ENCODE measurements around the gene TBPL2.

The TBPL2 gene

GRCh38 chr14:55470025-55470424 is 29.6 kb upstream of the TBPL2 start:
- H3K4me3 ChIP-seq (replicated peaks; ENCODE audit: insufficient read depth, low read length) = no peak overlapping the region
- H3K27me3 ChIP-seq (ENCODE audit: insufficient read depth, poor library complexity, severe bottlenecking) = no peaks in the 10 kb centered on the region
- TF ChIP-seq SPI1 (IDR thresholded peaks at IDR 0.05; ENCODE audit: borderline replicate concordance, low read depth) (peak; percentile 92), REST (IDR thresholded peaks at IDR 0.05; ENCODE audit: insufficient replicate concordance, low read depth) (no peak)
- H3K27ac ChIP-seq (replicated peaks) = no peak overlapping the region
- DNase-seq (ENCODE audit: low read depth in 1 of 2, low spot score in 1 of 2) = peak; percentile 38 to 42

GRCh38 chr14:55467307-55467706 is 26.9 kb upstream of the TBPL2 start:
- Histone ChIP-seq H3K27ac (replicated peaks) (no peak overlapping the region), H3K4me3 (replicated peaks; ENCODE audit: insufficient read depth, low read length) (no peak overlapping the region), H3K27me3 (ENCODE audit: insufficient read depth, poor library complexity, severe bottlenecking) (no peaks in the 10 kb centered on the region)
- no peak for DNase-seq (ENCODE audit: low read depth in 1 of 2, low spot score in 1 of 2)
- TF ChIP-seq REST (IDR thresholded peaks at IDR 0.05; ENCODE audit: insufficient replicate concordance, low read depth) (no peak), CTCF (IDR thresholded peaks at IDR 0.05; ENCODE audit: insufficient read depth, low read length) (no peak), POLR2AphosphoS5 (IDR thresholded peaks at IDR 0.05; ENCODE audit: low read depth) (no peak), SPI1 (IDR thresholded peaks at IDR 0.05; ENCODE audit: borderline replicate concordance, low read depth) (no peak), GABPA (IDR thresholded peaks at IDR 0.05; ENCODE audit: low read depth) (no peak)

- no peaks in the 10 kb centered on the region for H3K27me3 ChIP-seq (ENCODE audit: insufficient read depth, poor library complexity, severe bottlenecking)
- H3K27ac ChIP-seq (replicated peaks) = no peak overlapping the region; the same call in 1 of the 2 replicates
- peak in 1 of 2 experiments; percentile 24 for DNase-seq (ENCODE audit: low read depth in 1 of 2, low spot score in 1 of 2)
- TF ChIP-seq REST (IDR thresholded peaks at IDR 0.05; ENCODE audit: insufficient replicate concordance, low read depth) (no peak), GABPA (IDR thresholded peaks at IDR 0.05; ENCODE audit: low read depth) (no peak), SPI1 (IDR thresholded peaks at IDR 0.05; ENCODE audit: borderline replicate concordance, low read depth) (peak; percentile 11; the same call in 1 of the 2 replicates), CTCF (IDR thresholded peaks at IDR 0.05; ENCODE audit: insufficient read depth, low read length) (no peak), POLR2AphosphoS5 (IDR thresholded peaks at IDR 0.05; ENCODE audit: low read depth) (no peak)
- no peak overlapping the region for H3K4me3 ChIP-seq (replicated peaks; ENCODE audit: insufficient read depth, low read length)
These were observed 18.5 kb upstream of the TBPL2 start for GRCh38 chr14:55458800-55459515.
